ENCODE data around the gene NUDT4. TPM values are rescaled to one million over a fixed set of nuclear protein-coding genes. Genes with fewer than 3 reads are reported as not detected.
"Not testable (repeated sequence)": the region's sequence is repeated elsewhere in the genome, so short reads cannot be mapped to it uniquely, and the experiment has no call there.

The NUDT4 gene
- polyA plus RNA-seq, 1 of the 3 experiments (the other 2 are of a cell fraction) = 19.8 TPM

DNA sequence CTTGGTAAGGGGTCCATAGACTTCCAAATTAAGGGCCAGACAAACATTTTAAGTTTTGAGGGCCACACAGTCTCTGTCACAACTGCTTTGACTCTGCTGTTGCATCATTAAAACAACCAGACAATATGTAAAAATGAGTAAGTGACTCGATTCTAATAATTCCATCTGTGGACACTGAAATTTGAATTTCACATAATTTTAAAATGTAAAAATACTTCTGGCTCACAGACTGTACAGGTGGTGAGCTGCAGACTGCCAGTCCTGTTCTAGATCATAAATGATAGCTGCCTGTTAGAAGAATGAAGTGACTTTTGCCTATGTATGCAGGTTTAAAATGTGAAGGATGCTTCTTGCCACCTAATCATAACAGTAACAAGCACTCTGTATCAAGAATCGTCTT lies 15.7 kb downstream of the NUDT4 start:
- H2AFZ ChIP-seq (ENCODE audit: low read depth) = no peak overlapping the region
- H4K20me1 ChIP-seq (ENCODE audit: insufficient read depth) = peaks cover 84% of the 10 kb centered on the region
- H3K36me3 ChIP-seq (replicated peaks in 1 of 2; ENCODE audit: control insufficient read depth in 1 of 2, insufficient read depth in 2 of 2, low read length in 1 of 2) = peaks cover 17 to 53% of the 10 kb centered on the region in 2 experiments
- H3K27ac ChIP-seq (ENCODE audit: low read depth in 2 of 2, low read length in 1 of 2) = no peak overlapping the region
- H3F3A ChIP-seq (replicated peaks; ENCODE audit: insufficient read depth) = peaks cover 20% of the 10 kb centered on the region
- H3K4me1 ChIP-seq (ENCODE audit: control insufficient read depth in 1 of 2, insufficient read depth in 2 of 2, low read depth in 1 of 2, low read length in 1 of 2) = peaks cover 2 to 9% of the 10 kb centered on the region in 2 experiments; a peak in 1 of 4 replicates
- TF ChIP-seq MXI1 (IDR thresholded peaks at IDR 0.05; ENCODE audit: low read depth, low read length) (no peak), TCF12 (IDR thresholded peaks at IDR 0.05) (no peak), GABPA (IDR thresholded peaks at IDR 0.05; ENCODE audit: low read depth) (no peak), MEF2A (IDR thresholded peaks at IDR 0.05; ENCODE audit: borderline replicate concordance, low read depth) (no peak), RFX5 (IDR thresholded peaks at IDR 0.05; ENCODE audit: low read length) (no peak), RCOR1 (IDR thresholded peaks at IDR 0.05; ENCODE audit: low read length) (no peak)
- TF ChIP-seq, protein P1, sequence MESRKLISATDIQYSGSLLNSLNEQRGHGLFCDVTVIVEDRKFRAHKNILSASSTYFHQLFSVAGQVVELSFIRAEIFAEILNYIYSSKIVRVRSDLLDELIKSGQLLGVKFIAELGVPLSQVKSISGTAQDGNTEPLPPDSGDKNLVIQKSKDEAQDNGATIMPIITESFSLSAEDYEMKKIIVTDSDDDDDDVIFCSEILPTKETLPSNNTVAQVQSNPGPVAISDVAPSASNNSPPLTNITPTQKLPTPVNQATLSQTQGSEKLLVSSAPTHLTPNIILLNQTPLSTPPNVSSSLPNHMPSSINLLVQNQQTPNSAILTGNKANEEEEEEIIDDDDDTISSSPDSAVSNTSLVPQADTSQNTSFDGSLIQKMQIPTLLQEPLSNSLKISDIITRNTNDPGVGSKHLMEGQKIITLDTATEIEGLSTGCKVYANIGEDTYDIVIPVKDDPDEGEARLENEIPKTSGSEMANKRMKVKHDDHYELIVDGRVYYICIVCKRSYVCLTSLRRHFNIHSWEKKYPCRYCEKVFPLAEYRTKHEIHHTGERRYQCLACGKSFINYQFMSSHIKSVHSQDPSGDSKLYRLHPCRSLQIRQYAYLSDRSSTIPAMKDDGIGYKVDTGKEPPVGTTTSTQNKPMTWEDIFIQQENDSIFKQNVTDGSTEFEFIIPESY (IDR thresholded peaks at IDR 0.05; ENCODE audit: borderline replicate concordance, low read depth) = no peak
- TF ChIP-seq, protein P2, sequence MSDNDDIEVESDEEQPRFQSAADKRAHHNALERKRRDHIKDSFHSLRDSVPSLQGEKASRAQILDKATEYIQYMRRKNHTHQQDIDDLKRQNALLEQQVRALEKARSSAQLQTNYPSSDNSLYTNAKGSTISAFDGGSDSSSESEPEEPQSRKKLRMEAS (IDR thresholded peaks at IDR 0.05; ENCODE audit: low read depth) = no peak
- no peak for DNase-seq
- CTCF ChIA-PET = interaction anchor here (6.1 kb wide), 1 partner anchor 405 kb away, joined by 102 read pairs; no protein-coding TSS in a partner anchor
- H3K9me2 ChIP-seq = no peaks in the 10 kb centered on the region
- H3K4me3 ChIP-seq (ENCODE audit: low read depth in 2 of 2, low read length in 1 of 2) = no peak overlapping the region
- peaks cover 92% of the 10 kb centered on the region for H3K79me2 ChIP-seq (ENCODE audit: insufficient read depth)
- 80% methylated on average over 2 of the region's 2 CpGs for WGBS (ENCODE audit: low lambda C conversion rate)
- H3K9me3 ChIP-seq = no peaks in the 10 kb centered on the region
- H3K9ac ChIP-seq = no peak overlapping the region
- POLR2A ChIA-PET = no interaction called here
- H3K27me3 ChIP-seq (ENCODE audit: insufficient read depth) = no peaks in the 10 kb centered on the region
- no peak overlapping the region for H3K4me2 ChIP-seq

DNA sequence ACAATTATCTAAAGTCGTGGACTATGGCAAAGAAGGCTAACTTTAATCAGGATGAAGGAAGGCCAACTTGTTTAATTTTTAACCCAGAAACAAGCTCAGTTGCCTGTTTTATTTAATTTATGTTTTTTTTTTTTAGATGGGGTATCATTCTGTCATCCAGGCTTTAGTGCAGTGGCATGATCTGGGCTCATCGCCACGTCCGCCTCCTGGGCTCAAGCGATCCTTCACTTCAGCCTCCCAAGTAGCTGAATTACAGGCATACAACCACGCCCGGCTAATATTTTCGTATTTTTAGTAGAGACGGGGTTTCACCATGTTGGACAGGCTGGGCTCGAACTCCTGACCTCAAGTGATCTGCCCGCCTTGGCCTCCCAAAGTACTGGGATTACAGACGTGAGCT lies 19.7 kb downstream of the NUDT4 start:
- TF ChIP-seq EP300 (IDR thresholded peaks at IDR 0.05; ENCODE audit: borderline replicate concordance in 1 of 2, low read depth in 1 of 2, low read length in 1 of 2) (no peak), FOSL2 (IDR thresholded peaks at IDR 0.05; ENCODE audit: borderline replicate concordance, low read depth) (no peak), SIN3A (IDR thresholded peaks at IDR 0.05; ENCODE audit: borderline replicate concordance, low read depth, low read length) (no peak), TEAD4 (IDR thresholded peaks at IDR 0.05; ENCODE audit: borderline replicate concordance, insufficient read depth) (no peak), EZH2phosphoT487 (IDR thresholded peaks at IDR 0.05; ENCODE audit: borderline replicate concordance, low read depth) (no peak), MXI1 (IDR thresholded peaks at IDR 0.05; ENCODE audit: low read depth, low read length) (no peak), ELF1 (IDR thresholded peaks at IDR 0.05) (no peak)
- TF ChIP-seq, protein P3, sequence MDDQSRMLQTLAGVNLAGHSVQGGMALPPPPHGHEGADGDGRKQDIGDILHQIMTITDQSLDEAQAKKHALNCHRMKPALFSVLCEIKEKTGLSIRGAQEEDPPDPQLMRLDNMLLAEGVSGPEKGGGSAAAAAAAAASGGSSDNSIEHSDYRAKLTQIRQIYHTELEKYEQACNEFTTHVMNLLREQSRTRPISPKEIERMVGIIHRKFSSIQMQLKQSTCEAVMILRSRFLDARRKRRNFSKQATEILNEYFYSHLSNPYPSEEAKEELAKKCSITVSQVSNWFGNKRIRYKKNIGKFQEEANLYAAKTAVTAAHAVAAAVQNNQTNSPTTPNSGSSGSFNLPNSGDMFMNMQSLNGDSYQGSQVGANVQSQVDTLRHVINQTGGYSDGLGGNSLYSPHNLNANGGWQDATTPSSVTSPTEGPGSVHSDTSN (IDR thresholded peaks at IDR 0.05) = no peak
- TF ChIP-seq, protein P4, sequence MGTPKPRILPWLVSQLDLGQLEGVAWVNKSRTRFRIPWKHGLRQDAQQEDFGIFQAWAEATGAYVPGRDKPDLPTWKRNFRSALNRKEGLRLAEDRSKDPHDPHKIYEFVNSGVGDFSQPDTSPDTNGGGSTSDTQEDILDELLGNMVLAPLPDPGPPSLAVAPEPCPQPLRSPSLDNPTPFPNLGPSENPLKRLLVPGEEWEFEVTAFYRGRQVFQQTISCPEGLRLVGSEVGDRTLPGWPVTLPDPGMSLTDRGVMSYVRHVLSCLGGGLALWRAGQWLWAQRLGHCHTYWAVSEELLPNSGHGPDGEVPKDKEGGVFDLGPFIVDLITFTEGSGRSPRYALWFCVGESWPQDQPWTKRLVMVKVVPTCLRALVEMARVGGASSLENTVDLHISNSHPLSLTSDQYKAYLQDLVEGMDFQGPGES (IDR thresholded peaks at IDR 0.05; ENCODE audit: low read depth, low read length) = no peak
- ChIA-PET CTCF (interaction anchor here (0.7 to 6.1 kb wide), 55 partner anchors 8 to 705 kb away, joined by 3 to 102 read pairs (median 4); no protein-coding TSS in a partner anchor), POLR2A (interaction anchor here (1.0 kb wide), 1 partner anchor 17 kb away, joined by 3 read pairs; no protein-coding TSS in a partner anchor)
- H3K9me2 ChIP-seq = no peaks in the 10 kb centered on the region
- H3K79me2 ChIP-seq (ENCODE audit: insufficient read depth) = peaks cover 62% of the 10 kb centered on the region
- H2AFZ ChIP-seq (ENCODE audit: low read depth) = no peak overlapping the region
- 85% methylated on average over 12 of the region's 12 CpGs for WGBS (ENCODE audit: low lambda C conversion rate)
- H3K36me3 ChIP-seq (replicated peaks in 1 of 2; ENCODE audit: control insufficient read depth in 1 of 2, insufficient read depth in 2 of 2, low read length in 1 of 2) = peaks cover 25 to 51% of the 10 kb centered on the region in 2 experiments
- no peaks in the 10 kb centered on the region for H3K9me3 ChIP-seq
- peaks cover 49% of the 10 kb centered on the region for H4K20me1 ChIP-seq (ENCODE audit: insufficient read depth)
- H3K4me1 ChIP-seq (ENCODE audit: control insufficient read depth in 1 of 2, insufficient read depth in 2 of 2, low read depth in 1 of 2, low read length in 1 of 2) = no peaks in the 10 kb centered on the region
- peak overlapping the region in 1 of 2 experiments; percentile 16; a peak in 1 of 4 replicates for H3K27ac ChIP-seq (ENCODE audit: low read depth in 2 of 2, low read length in 1 of 2)
- no peak overlapping the region for H3K4me3 ChIP-seq (ENCODE audit: low read depth in 2 of 2, low read length in 1 of 2)
- no peak for DNase-seq
- H3K9ac ChIP-seq = no peak overlapping the region
- H3K4me2 ChIP-seq = no peak overlapping the region
- H3K27me3 ChIP-seq (ENCODE audit: insufficient read depth) = no peaks in the 10 kb centered on the region
- H3F3A ChIP-seq (replicated peaks; ENCODE audit: insufficient read depth) = peaks cover 20% of the 10 kb centered on the region

DNA sequence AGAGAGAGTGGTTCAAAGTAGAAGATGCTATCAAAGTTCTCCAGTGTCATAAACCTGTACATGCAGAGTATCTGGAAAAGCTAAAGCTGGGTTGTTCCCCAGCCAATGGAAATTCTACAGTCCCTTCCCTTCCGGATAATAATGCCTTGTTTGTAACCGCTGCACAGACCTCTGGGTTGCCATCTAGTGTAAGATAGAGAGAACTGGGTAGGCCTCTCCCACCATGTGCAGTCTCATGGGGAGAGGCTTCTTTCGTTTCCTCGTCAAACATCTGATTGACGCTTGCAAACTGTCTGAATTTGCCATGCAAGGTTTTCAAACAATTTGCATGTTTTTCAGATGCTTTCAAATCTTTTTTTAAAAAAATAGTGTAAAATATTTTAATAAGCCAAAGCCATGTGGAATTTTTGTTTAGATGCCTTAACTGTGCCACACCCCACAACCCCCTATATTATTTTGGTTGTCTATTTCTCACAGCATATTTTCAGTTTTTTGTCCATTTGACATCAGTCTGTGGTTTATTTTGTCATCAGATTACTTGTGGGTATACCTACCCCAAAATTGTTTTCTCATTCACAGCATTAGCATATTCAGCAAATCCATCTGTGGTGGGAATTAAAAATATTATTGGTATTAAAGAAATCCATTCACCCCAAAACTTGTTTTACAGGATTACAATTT lies 21.6 kb downstream of the NUDT4 start:
- no CpG with 5 or more reads among the region's 5 CpGs for WGBS (ENCODE audit: low lambda C conversion rate)
- H4K20me1 ChIP-seq (ENCODE audit: insufficient read depth) = peaks cover 39% of the 10 kb centered on the region
- H3K4me1 ChIP-seq (ENCODE audit: control insufficient read depth in 1 of 2, insufficient read depth in 2 of 2, low read depth in 1 of 2, low read length in 1 of 2); H3K9ac ChIP-seq; H3K9me3 ChIP-seq; H2AFZ ChIP-seq (ENCODE audit: low read depth); H3K27me3 ChIP-seq (ENCODE audit: insufficient read depth); H3K9me2 ChIP-seq; DNase-seq; H3K4me2 ChIP-seq; POLR2A ChIA-PET; H3K4me3 ChIP-seq (ENCODE audit: low read depth in 2 of 2, low read length in 1 of 2): not testable (repeated sequence)
- peaks cover 39 to 62% of the 10 kb centered on the region in 2 experiments for H3K36me3 ChIP-seq (replicated peaks in 1 of 2; ENCODE audit: control insufficient read depth in 1 of 2, insufficient read depth in 2 of 2, low read length in 1 of 2)
- H3F3A ChIP-seq (replicated peaks; ENCODE audit: insufficient read depth) = peaks cover 36% of the 10 kb centered on the region
- H3K27ac ChIP-seq (ENCODE audit: low read depth in 2 of 2, low read length in 1 of 2) = peak overlapping the region in 1 of 2 experiments; percentile 16; a peak in 1 of 4 replicates
- CTCF ChIA-PET = interaction anchor here (2.8 to 6.1 kb wide), 2 partner anchors 12 to 411 kb away, joined by 25 to 102 read pairs; no protein-coding TSS in a partner anchor
- peaks cover 56% of the 10 kb centered on the region for H3K79me2 ChIP-seq (ENCODE audit: insufficient read depth)

Data from SK-N-SH (cell line).